NCI-H2081 (cell line): Measurements from ENCODE around the gene CDKN2AIP.

Source experiments
- DNase-seq, 2 experiments: peaks; one replicate each; lab custom pipeline; 2025; lab: John Stamatoyannopoulos, UW

CDKN2AIP gene

DNA sequence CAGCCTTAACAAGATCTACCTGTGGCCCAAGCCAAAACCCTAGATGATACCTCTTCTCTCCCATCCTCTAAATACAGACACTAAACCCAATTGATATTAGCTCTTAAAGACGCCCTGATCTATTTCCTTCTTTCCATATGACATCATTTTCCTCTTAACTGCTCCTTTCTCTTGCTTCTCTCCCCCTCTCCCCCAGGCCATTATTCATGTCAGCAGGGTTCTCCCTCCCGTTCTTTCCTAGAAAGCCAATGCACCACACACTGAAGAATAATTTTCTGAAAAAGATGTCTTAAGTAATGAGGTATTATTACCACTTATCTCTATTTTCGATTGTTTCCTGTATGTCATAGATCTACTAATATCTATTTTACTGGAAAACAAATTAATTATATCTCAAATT, 50.7 kb downstream of the CDKN2AIP start:
- no peak for DNase-seq
